DMS 273 (cell line): ENCODE data around the gene BLCAP.
"Not testable (repeated sequence)": the region's sequence is repeated elsewhere in the genome, so short reads cannot be mapped to it uniquely, and the experiment has no call there.

ENCODE experiments used
- DNase-seq: peaks from one replicate; lab custom pipeline; 2025; ENCODE audit not compliant: unreplicated experiment; lab: John Stamatoyannopoulos, UW

The BLCAP gene

DNA sequence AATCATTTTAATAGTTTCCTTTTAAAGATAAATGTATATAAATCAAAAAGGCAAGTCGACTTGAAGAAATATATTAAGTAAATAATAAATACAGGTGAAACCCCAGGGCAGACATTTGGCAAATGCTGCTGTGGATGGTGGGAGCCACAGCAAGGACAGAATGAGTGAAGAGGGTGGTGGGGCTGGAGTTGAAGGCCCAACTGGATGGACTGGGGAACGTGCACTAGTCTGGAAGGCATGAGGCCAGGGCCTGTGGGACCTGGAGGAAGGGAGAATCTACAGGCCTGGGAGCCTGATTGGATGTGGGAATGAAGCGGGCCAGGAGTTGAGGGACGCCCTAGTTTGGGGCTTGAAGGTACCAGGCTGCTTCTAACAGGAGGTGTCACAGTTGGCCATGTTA is 30.6 kb upstream of the BLCAP start:
- no peak for DNase-seq

DNA sequence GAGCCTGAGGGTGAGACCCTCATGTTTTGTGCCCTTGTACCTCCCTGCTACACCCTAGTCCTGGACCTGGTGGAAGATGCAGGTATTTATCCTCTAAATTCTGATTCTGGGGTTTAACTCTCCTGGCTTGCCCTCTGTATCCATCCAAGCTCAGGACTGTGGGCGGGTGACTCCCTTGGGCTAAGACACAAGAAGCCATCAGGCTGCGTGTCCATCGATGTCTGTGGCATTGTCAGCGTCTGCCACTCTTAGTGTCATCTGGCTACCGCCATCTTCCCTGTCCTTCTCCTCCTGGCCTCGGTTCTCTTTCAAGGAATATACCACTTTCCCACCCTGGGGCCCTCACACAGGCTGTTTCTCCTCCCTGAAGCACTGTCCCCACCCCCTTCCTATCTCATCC is 28.9 kb upstream of the BLCAP start:
- no peak for DNase-seq

DNA sequence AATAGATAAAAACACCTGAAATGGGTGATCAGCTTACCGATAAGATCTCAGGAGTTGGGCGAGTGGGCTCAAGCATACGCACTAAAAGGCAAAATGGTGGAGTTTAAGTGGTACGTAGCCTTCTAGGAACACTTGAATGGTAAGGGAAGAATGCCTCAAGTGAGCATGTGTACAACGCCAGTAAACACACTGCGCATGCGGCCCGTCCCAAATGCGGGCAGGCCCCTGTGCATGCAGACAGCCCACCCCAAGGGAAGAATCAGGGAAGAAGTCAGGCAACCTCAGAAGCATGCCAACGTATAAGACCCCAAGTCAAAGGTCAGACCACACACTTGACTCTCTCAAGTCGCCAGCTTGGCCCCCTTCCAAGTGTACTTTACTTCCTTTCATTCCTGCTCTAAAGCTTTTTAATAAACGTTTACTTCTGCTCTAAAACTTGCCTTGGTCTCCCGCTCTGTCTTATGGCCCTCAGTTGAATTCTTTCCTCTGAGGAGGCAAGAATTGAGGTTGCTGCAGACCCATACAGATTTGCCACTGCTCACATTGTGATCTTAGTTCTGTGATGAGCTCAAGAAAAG is 27.1 kb upstream of the BLCAP start:
- DNase-seq, result not testable (repeated sequence)

DNA sequence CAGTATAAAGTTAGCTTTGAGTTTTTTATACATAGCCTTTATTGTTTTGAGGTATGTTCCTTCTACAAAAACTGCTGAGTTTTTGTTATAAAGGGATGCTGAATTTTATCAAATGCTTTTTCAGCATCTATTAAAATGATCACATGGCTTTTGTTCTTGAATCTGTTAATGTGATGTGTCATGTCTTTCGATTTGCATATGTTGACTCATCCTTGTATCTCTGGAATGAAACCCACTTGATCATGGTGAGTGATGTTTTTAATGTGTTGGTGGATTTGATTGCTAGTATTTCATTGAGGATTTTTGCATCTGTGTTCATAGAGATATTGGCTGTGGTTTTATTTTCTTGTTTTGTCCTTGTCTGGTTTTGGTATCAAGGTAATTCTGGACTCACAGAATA is 24.7 kb upstream of the BLCAP start:
- no peak for DNase-seq

DNA sequence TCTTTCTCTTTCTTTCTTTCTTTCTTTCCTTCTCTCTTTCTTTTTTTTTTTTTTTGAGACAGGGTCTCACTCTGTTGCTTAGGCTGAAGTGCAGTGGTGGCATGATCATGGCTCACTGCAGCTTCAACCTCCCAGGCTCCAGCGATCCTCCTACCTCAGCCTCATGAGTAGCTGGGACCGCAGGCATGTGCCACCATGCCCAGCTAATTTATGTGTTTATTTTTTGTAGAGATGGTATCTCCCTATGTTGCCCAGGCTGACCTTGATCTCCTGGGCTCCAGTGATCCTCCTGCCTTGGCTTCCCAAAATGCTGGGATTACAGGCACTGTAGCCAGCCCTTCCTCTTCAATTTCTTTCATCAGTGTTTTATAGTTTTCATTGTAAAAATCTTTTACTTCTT is 24.0 kb upstream of the BLCAP start:
- not testable (repeated sequence) for DNase-seq

DNA sequence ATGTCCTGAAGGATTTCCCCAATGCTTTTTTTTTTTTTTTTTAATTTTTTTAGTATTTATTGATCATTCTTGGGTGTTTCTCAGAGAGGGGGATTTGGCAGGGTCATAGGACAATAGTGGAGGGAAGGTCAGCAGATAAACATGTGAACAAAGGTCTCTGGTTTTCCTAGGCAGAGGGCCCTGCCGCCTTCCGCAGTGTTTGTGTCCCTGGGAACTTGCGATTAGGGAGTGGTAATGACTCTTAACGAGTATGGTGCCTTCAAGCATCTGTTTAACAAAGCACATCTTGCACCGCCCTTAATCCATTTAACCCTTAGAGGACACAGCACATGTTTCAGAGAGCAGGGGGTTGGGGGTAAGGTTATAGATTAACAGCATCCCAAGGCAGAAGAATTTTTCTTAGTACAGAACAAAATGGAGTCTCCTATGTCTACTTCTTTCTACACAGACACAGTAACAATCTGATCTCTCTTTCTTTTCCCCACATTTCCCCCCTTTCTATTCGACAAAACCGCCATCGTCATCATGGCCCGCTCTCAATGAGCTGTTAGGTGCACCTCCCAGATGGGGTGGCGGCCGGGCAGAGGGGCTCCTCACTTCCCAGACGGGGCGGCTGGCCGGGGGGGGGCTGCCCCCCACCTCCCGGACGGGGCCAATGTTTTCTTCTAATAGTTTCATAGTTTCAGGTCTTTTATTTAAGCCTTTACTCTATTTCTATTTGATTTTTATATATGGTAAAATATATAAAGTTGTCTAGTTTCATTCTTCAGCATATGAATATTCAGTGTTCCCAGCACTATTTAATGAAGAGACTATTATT is 22.6 kb upstream of the BLCAP start:
- DNase-seq, result not testable (repeated sequence)

DNA sequence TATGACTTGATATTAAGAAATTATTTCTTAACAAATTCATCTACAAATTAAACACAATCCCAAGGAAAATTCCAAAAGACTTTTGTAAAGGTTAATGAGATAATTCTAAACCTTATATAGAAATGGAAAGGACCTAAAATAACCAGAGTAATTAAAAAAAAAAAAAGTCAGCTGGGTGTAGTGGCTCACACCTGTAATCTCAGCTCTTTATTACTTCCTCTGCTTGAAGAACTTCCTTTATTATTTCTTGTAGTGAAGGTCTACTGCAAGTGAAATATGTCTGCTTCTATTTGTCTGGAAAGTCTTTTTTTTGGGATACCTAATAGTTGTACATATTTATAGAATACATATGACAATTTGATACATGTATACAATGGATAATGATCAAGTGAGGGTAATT is 20.2 kb upstream of the BLCAP start:
- no peak for DNase-seq

DNA sequence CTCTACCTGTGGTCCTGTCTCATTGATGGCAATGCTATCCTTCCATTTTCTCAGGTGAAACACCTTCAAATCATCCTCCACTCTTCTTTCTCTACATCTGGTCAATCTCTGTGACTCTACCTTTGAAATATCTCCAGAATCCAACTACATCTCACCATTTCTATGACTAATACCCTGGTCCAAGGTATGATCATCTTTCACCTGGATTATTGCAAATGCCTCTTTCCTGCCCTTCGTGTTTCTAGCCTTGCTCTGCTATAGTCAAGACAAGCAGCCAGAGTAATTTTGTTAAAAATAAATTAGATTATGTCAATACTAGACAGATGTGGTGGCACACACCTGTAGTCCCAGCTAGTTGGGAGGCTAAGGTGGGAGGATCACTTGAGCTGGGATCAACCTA is 17.8 kb upstream of the BLCAP start:
- DNase-seq, result no peak

DNA sequence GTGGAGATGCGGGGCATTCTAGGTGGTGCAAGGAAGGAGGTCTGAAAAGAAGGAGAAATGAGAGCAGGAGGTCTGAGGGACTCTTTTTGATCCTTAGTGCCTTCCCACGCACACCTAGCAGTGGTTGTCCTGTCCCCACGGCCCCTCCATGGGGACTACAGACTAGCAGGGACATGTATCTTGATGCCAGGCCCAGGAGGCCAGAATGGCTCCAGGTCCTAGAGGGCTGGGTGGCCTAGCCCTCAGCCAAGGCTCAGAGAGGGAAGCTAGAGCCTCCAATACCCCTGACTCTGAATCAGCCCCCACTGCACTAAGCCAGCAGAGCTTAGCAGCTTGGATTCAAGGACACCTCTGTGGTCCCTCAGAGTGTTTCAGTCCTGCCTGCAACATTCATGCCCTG is 16.7 kb upstream of the BLCAP start:
- no peak for DNase-seq

DNA sequence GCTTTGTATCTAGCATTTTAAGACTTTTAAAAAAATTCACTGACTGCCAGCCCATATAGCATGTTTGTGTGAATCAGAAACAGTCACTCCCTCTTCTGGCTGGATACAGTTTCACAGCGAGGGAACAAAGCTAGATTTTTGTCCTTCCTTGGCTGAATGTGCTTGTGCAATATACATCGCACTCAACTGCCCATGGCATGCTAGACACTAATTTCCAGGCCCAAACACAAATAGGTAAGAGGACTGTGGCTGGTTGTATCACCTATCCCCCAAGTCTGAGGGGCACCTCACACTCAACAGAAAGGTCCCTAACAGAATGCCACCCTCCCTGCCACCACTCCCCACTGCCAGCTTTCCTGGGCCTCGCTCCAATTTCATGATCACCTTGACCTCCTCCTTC is 16.2 kb upstream of the BLCAP start:
- DNase-seq, result peak; percentile 47

DNA sequence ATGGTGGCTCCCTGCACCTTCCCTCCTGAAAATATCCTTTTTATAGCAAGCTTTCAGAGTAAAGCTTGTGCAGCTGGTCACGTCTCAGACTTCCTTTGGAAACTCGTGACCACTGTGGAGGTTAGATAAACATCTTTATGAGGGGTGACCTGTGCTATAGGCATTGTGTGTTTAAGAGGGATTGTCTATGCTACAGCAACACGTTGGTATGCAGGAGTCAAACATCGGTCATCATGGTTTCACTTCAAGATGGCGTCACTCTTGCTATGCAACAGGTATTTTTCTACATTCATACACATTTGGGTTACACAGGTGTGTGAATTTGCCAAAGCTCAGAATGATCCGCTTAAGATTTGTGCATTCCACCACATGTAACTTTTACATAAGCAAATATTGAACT is 14.6 kb upstream of the BLCAP start:
- no peak for DNase-seq

DNA sequence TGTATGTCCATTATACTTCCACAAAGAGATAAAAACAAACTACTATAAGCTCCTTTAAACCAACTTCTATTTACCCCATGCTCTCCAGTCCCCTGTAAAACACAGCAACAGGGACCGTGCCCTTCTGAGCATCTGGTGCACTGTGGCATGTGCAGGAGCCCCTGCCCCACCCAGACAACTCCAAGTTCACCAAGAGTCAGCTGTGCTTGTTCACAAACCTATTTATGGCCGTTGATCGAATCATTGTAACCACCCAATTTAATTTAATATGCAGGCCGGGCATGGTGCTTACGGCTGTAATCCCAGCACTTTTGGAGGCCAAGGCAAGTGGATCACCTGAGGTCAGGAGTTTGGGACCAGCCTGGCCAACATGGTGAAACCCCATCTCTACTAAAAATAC is 13.7 kb upstream of the BLCAP start:
- no peak for DNase-seq

DNA sequence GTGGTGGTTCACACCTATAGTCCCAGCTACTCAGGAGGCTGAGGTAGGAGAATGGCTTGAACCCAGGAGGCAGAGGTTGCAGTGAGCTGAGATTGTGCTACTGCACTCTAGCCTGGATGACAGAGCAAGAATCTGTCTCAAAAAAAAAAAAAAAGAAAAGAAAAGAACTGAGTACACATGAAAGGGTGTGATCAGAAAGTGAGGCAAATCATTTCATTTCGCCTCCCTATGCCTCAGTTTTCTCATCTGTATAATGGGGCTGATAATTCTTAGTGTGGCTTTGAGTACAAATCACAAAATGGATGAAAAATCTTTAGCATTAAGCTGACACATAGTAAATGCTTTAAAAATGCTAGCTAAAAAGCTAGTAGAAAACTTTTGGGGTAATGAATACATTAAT is 13.2 kb upstream of the BLCAP start:
- DNase-seq, result not testable (repeated sequence)

DNA sequence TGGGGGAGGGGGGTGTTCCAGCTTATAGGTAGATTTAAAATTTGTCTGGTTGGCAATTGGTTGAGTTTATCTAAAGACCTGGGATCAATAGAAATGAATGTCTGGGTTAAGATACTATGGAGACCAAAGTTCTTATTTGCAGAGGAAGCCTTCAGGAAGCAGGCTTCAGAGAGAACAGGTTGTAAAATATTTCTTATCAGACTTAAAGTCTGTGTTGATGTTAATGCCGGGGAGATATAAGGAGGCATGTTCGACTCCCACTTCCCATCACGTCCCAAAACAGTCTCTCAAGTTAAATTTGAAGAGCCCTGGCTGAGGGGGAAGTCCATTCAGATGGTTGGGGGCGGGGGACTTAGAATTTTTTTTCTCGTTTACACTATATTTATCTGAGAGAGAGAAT is 12.3 kb upstream of the BLCAP start:
- no peak for DNase-seq

DNA sequence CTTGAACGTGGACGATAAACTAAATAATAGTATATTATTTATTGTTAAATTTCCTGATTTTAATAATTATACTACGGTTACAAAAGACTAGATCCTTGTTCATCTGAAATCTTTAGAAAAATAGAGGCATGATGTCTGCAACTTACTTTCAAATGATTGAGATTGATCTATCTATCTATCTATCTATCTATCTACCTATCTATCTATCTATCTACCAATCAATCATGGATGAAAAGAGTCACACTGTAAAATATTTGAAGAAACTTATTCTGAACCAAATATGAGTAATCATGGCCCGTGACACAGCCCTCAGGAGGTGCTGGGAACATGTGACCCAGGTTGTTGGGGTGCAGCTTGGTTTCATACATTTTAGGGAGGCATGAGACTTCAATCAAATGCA is 11.7 kb upstream of the BLCAP start:
- no peak for DNase-seq

DNA sequence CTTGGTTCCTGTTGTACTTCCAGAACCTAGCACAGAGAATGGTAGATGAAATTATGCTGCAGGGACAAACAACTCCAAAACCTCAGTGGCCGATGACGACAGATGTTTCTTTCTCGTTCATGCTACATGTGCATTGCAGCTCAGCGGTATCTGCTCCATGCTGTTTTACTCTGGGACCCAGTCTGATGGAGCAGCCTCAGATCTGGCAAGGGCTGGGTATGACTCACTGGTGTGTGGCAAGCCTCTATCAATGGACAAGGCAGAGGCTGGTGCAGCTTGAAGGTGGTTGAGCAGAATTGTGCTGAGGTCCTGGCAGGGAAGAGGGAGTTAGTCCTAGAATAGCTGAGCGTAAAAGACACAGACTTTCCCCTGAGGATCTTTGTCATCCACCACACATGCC is 10.3 kb upstream of the BLCAP start:
- peak; percentile 26 for DNase-seq

DNA sequence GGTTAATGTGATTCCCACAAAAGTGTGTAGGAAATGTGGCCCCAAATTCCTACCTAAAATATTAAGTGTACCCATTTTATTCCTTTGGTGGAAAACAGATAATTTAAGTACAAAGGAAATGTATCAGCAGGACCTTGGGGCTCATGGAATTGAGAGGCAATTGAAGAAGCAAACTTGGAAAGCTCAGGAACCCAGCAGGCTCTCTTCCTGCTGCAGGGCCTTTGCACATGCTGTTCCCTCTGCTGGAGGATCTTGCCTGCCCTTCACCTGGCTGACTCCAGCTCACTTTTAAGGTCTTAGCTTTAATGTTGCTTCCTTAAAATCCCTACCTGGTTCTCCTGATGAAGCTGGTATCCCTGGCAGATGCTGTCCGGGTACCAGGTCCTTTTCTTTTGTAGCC is 9.8 kb upstream of the BLCAP start:
- DNase-seq, result no peak

DNA sequence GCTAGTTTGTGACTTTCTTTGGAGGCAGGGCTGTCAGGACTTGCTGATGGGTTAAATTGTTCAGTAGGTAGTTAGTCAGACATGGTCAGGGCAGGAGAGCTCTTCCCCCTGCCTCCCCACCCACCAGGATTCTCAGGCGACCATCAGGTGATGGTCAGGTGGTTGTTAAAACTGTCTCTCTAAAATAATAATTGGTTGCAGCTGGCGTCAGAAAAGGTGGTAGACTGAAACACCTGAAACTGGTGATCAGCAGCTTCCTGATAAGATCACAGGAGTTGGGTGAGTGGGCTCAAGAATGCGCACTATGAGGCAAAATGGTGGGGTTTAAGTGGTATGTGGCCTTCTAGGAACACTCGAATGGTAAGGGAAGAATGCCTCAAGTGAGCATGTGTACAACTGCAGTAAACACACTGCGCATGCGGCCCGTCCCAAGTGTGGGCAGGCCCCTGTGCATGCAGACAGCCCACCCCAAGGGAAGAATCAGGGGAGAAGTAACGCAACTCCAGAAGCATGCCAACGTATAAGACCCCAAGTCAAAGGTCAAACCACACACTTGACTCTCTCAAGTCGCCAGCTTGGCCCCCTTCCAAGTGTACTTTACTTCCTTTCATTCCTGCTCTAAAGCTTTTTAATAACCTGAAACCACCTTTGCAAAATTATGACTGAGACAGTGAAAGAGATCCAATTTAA is 7.9 kb upstream of the BLCAP start:
- DNase-seq, result no peak

DNA sequence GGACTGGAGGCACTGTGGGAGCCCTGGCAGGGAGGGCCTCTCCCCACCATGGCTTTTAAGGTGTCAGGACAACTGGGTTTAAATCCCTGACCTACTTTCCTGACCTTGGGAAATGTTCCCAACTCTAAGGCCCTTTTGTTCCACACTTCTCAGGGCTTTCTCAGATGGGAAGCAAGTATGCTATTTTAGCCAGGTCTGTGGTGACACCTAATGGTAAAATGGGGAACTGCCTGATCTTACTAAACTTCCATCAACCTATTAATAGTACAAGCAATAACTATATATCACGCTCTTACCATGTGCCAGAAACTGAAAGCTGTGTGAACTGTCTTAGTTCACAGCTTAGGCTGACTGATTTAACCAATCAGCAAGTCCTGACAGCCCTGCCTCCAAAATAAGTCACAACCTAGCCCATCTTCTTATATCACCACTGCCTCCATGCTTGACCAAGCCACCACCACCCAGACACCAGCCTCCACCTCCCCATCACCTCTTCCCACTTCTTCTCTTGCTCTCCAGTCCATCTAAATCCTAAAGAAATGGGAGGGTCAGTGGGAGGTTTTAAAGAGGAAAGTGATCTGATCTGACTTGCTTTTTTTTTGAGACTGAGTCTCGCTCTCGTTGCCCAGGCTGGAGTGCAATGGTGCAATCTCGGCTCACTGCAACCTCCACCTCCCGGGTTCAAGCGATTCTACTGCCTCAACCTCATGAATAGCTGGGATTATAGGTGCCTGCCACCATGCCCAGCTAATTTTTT is 6.9 kb upstream of the BLCAP start:
- peak; percentile 90 for DNase-seq

DNA sequence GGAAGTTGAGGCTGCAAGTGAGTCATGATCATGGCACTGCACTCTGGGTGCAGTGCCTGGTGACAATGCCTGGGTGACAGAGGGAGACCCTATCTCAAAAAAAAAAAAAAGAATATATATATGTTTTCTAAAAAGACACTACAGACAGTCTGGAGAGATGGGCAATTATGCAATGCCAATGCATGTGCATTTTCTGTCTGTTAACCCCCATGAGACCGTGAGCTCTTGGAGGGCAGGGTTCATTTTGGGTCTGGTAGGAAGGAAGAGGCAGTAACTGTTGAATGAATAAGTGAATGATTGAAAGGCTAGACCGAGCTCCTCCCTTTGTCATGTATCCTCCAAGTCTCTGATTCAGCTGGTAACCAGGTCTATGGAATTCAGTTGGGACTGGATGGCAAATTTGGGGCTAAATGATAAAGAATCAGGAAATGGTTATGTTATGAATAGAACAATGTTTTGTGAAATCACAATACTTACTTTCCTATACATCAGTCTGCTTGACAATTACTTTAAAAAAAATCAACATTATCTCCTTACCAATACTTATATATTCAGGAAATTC is 5.6 kb upstream of the BLCAP start:
- DNase-seq, result no peak

DNA sequence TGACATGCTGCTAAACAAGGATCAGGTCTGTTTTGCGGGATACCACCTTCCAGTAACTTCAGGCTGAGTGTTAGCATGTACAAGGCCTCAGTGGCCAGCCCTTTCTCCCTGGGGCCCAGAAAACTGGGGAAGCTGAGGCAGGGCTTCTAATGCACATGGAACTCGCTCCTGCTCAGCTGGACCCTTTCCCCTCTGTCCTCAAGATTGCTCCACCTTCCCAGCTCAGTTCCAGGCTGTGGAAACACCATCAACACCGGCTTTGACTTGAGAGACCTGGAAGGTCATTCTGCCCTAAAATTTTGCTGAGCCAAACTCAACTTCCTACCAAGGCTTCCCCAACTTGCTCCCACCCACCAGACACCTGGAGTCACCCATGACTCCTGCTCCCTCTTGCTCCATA is 4.2 kb upstream of the BLCAP start:
- no peak for DNase-seq
